Uterus (tissue), 2 donors: ENCODE measurements around the gene OR1M1.

Experiments
- CTCF ChIP-seq, 4 experiments: fragments of 200-600 bp in 2 of 4; fragments of 450-650 bp in 2 of 4; sonication (generic) in 2 of 4; IDR thresholded peaks; one replicate each; pipeline ENCODE4 v1.5.1; 2016 to 2019; ENCODE audit warnings: antibody characterized with exemption in 4 of 4, mild to moderate bottlenecking in 2 of 4, moderate library complexity in 1 of 4
- POLR2A ChIP-seq, 2 donors: fragments of 450-650 bp; IDR thresholded peaks; one replicate each; pipeline ENCODE4 v1.6.1; 2016; ENCODE audit warnings: antibody characterized with exemption in 2 of 2, mild to moderate bottlenecking in 1 of 2, moderate library complexity in 1 of 2

GRCh38 chr19:9052894-9053293 is 34.0 kb upstream of the OR1M1 start:
- TF ChIP-seq CTCF (IDR thresholded peaks at IDR 0.05): no peak
- TF ChIP-seq POLR2A (IDR thresholded peaks at IDR 0.05): no peak
